AG04449 (cell line): Measurements from ENCODE around the gene FANK1.
"Not testable (repeated sequence)": the region's sequence is repeated elsewhere in the genome, so short reads cannot be mapped to it uniquely, and the experiment has no call there.

Source experiments
- CTCF ChIA-PET: fragments of 350-600 bp; formaldehyde crosslinking; extraction: SDS; loops from one replicate; lab custom pipeline; 2021; ENCODE audit warnings: antibody characterized with exemption; lab: Yijun Ruan, JAX
- POLR2A ChIA-PET: fragments of 400-600, 350-600 bp; formaldehyde crosslinking; extraction: SDS; loops from one replicate; lab custom pipeline; 2020; ENCODE audit warnings: antibody characterized with exemption, inconsistent platforms; lab: Yijun Ruan, JAX
- DNase-seq: peaks from one replicate; pipeline ENCODE4 v3.0.0-alpha.2; 2010; ENCODE audit warnings: low read depth, low spot score
- H3K4me3 ChIP-seq: 2 replicates; pipeline ENCODE4 v1.5.1; 2011; ENCODE audit warnings: low read depth, mild to moderate bottlenecking, control low read depth, low read length
- CTCF ChIP-seq: IDR thresholded peaks from one replicate; pipeline ENCODE4 v1.5.1; 2011; ENCODE audit warnings: mild to moderate bottlenecking, moderate library complexity, low read length, control low read depth, inconsistent platforms; ENCODE audit not compliant: insufficient read depth; ENCODE audit errors: missing control alignments

FANK1 gene

GRCh38 chr10:126043389-126043788 is 147.0 kb downstream of the FANK1 start:
- POLR2A ChIA-PET = no interaction called here
- no peak overlapping the region for H3K4me3 ChIP-seq
- no peak for DNase-seq
- TF ChIP-seq CTCF = no peak
- CTCF ChIA-PET = no interaction called here

GRCh38 chr10:126045861-126046260 is 149.5 kb downstream of the FANK1 start:
- ChIA-PET CTCF (interaction anchor here (1.0 kb wide), 1 partner anchor 85 kb away, joined by 4 read pairs; no protein-coding TSS in a partner anchor), POLR2A (no interaction called here)
- no peak for DNase-seq
- H3K4me3 ChIP-seq = no peak overlapping the region
- no peak for TF ChIP-seq CTCF

- H3K4me3 ChIP-seq = no peak overlapping the region
- CTCF ChIA-PET = no interaction called here
- no peak for DNase-seq
- TF ChIP-seq CTCF = no peak
- POLR2A ChIA-PET = no interaction called here
These were observed 150.5 kb downstream of the FANK1 start for GRCh38 chr10:126046831-126047230.

GRCh38 chr10:126047749-126048148 is 151.4 kb downstream of the FANK1 start:
- POLR2A ChIA-PET, DNase-seq, CTCF ChIA-PET, H3K4me3 ChIP-seq: not testable (repeated sequence)

GRCh38 chr10:126049759-126050700 is 153.7 kb downstream of the FANK1 start:
- H3K4me3 ChIP-seq = no peak overlapping the region
- no peak for TF ChIP-seq CTCF
- DNase-seq = peak; percentile 63
- CTCF ChIA-PET = interaction anchor here (0.9 kb wide), 1 partner anchor 454 kb away, joined by 3 read pairs; no protein-coding TSS in a partner anchor
- POLR2A ChIA-PET = interaction anchor here (0.5 to 1.7 kb wide), 2 partner anchors 9 to 11 kb away, joined by 3 to 6 read pairs; no protein-coding TSS in a partner anchor

GRCh38 chr10:126052171-126052570 is 155.8 kb downstream of the FANK1 start:
- H3K4me3 ChIP-seq = no peak overlapping the region
- ChIA-PET POLR2A (no interaction called here), CTCF (interaction anchor here (1.9 kb wide), 1 partner anchor 69 kb away, joined by 5 read pairs; no protein-coding TSS in a partner anchor)
- no peak for TF ChIP-seq CTCF
- DNase-seq = no peak
